ENCODE data around the gene NDUFAF8.

DNA sequence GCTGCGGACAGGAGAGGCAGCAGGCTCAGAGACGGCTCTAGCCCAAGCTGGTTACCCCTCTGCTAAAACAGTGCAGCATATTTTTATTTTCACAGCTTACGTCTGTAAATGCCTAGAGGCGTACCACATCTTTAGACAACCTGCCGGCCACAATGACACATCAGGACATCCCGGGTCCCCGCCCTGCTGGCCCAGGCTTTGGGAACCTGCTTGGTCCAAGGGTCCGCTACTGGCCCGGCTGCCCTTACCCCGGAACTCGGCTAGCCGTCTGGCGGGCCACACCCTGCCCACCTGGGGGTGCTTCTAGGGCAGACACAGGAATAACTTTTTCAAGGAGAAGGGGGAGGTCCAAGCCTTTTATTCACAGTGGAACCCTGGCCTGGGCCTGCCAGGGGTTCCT is 20.7 kb upstream of the NDUFAF8 start:
- TF ChIP-seq CTCF (IDR thresholded peaks at IDR 0.05; ENCODE audit: borderline replicate concordance, extremely low read depth, low read length, poor library complexity, severe bottlenecking) (no peak), EZH2 (IDR thresholded peaks at IDR 0.05; ENCODE audit: borderline replicate concordance, low read depth, low read length, severe bottlenecking) (no peak)

Measured in DND-41 (cell line).